GM12801 (cell line): ENCODE data around the gene GPR142.

ENCODE experiments used
- CTCF ChIP-seq: IDR thresholded peaks from one replicate; pipeline ENCODE4 v1.5.1; 2011; ENCODE audit warnings: control low read depth; ENCODE audit not compliant: insufficient read length; ENCODE audit errors: extremely low read depth

Gene GPR142

GRCh38 chr17:74415608-74416396 is 48.5 kb downstream of the GPR142 start:
- no peak for TF ChIP-seq CTCF

GRCh38 chr17:74417178-74418045 is 50.1 kb downstream of the GPR142 start:
- TF ChIP-seq CTCF = no peak

GRCh38 chr17:74419928-74420411 is 52.7 kb downstream of the GPR142 start:
- TF ChIP-seq CTCF = no peak
